SJSA1 (cell line): Measurements from ENCODE around the gene RUFY1. TPM values are rescaled to one million over a fixed set of nuclear protein-coding genes. Genes with fewer than 3 reads are reported as not detected.

ENCODE experiments used
- DNase-seq, 2 experiments: peaks; one replicate each; pipeline ENCODE4 v3.0.0-alpha.2; 2015 to 2020; ENCODE audit warnings: low spot score in 2 of 2, low read depth in 1 of 2
- H3K27ac ChIP-seq: fragments of 250-450 bp; sonication (Bioruptor Pico); 2 replicates; pipeline ENCODE4 v1.5.1; 2020; ENCODE audit warnings: mild to moderate bottlenecking, moderate library complexity
- H3K27me3 ChIP-seq: fragments of 250-450 bp; sonication (Bioruptor Pico); replicated peaks from 2 replicates; pipeline ENCODE4 v1.5.1; 2020; ENCODE audit warnings: mild to moderate bottlenecking, moderate library complexity
- H3K36me3 ChIP-seq: fragments of 250-450 bp; sonication (Bioruptor Pico); 2 replicates; pipeline ENCODE4 v1.5.1; 2020; ENCODE audit warnings: mild to moderate bottlenecking
- H3K4me1 ChIP-seq: fragments of 250-450 bp; sonication (Bioruptor Pico); replicated peaks from 2 replicates; pipeline ENCODE4 v1.6.1; 2021; ENCODE audit warnings: mild to moderate bottlenecking
- H3K4me3 ChIP-seq: fragments of 250-450 bp; sonication (Bioruptor Pico); 2 replicates; pipeline ENCODE4 v1.5.1; 2020; ENCODE audit warnings: mild to moderate bottlenecking
- H3K9me3 ChIP-seq: fragments of 250-450 bp; sonication (Bioruptor Pico); replicated peaks from 2 replicates; pipeline ENCODE4 v1.5.1; 2020; ENCODE audit warnings: mild to moderate bottlenecking
- total RNA-seq: library from RNA; depleted of rRNA; stranded (reverse); fragments of >200 nt; shearing (Covaris generic); gene quantifications from 2 replicates; pipeline ENCODE4 v1.2.3, GENCODE V29; 2014

The RUFY1 gene
- total RNA-seq, 1 experiment from 2014 or later = 41.9 TPM

GRCh38 chr5:179601871-179602625 lies 51.7 kb downstream of the RUFY1 start:
- Histone ChIP-seq H3K9me3 (no peaks in the 10 kb centered on the region), H3K4me1 (no peaks in the 10 kb centered on the region), H3K27me3 (no peaks in the 10 kb centered on the region), H3K36me3 (peaks cover 86% of the 10 kb centered on the region), H3K27ac (no peak overlapping the region), H3K4me3 (no peak overlapping the region)
- DNase-seq = no peak

GRCh38 chr5:179603308-179603707 lies 53.0 kb downstream of the RUFY1 start:
- Histone ChIP-seq H3K4me3 (no peak overlapping the region), H3K36me3 (peaks cover 88% of the 10 kb centered on the region), H3K27me3 (no peaks in the 10 kb centered on the region), H3K27ac (no peak overlapping the region), H3K9me3 (no peaks in the 10 kb centered on the region), H3K4me1 (no peaks in the 10 kb centered on the region)
- DNase-seq = no peak

GRCh38 chr5:179605026-179605833 lies 54.9 kb downstream of the RUFY1 start:
- peaks cover 88% of the 10 kb centered on the region for H3K36me3 ChIP-seq

GRCh38 chr5:179606071-179606909 lies 55.9 kb downstream of the RUFY1 start:
- Histone ChIP-seq H3K27ac (no peak overlapping the region), H3K9me3 (no peaks in the 10 kb centered on the region), H3K36me3 (peaks cover 91% of the 10 kb centered on the region), H3K4me1 (no peaks in the 10 kb centered on the region), H3K27me3 (no peaks in the 10 kb centered on the region), H3K4me3 (no peak overlapping the region)
- DNase-seq = no peak

More at GRCh38 chr5:179605026-179605833, 54.9 kb downstream of the RUFY1 start:
- Histone ChIP-seq H3K27me3 (no peaks in the 10 kb centered on the region), H3K27ac (no peak overlapping the region), H3K4me3 (no peak overlapping the region), H3K4me1 (no peaks in the 10 kb centered on the region), H3K9me3 (no peaks in the 10 kb centered on the region)
- no peak for DNase-seq

- H3K27ac ChIP-seq = no peak overlapping the region
- no peak for DNase-seq
- no peaks in the 10 kb centered on the region for H3K27me3 ChIP-seq
- H3K9me3 ChIP-seq = no peaks in the 10 kb centered on the region
- no peak overlapping the region for H3K4me3 ChIP-seq
- peaks cover 92% of the 10 kb centered on the region for H3K36me3 ChIP-seq
- no peaks in the 10 kb centered on the region for H3K4me1 ChIP-seq
Measured at GRCh38 chr5:179606910-179607159, 56.5 kb downstream of the RUFY1 start.

- H3K27me3 ChIP-seq = no peaks in the 10 kb centered on the region
- peaks cover 92% of the 10 kb centered on the region for H3K36me3 ChIP-seq
- H3K27ac ChIP-seq = no peak overlapping the region
- no peak overlapping the region for H3K4me3 ChIP-seq
- no peak for DNase-seq
- H3K4me1 ChIP-seq = no peaks in the 10 kb centered on the region
- no peaks in the 10 kb centered on the region for H3K9me3 ChIP-seq
Measured at GRCh38 chr5:179607160-179607931, 57.0 kb downstream of the RUFY1 start.

- Histone ChIP-seq H3K27me3 (no peaks in the 10 kb centered on the region), H3K9me3 (no peaks in the 10 kb centered on the region), H3K36me3 (peaks cover 94% of the 10 kb centered on the region), H3K4me1 (no peaks in the 10 kb centered on the region), H3K4me3 (no peak overlapping the region), H3K27ac (no peak overlapping the region)
- DNase-seq = no peak
Measured at GRCh38 chr5:179608131-179608581, 57.8 kb downstream of the RUFY1 start.

- H3K4me1 ChIP-seq = no peaks in the 10 kb centered on the region
- H3K4me3 ChIP-seq = no peak overlapping the region
- DNase-seq = no peak
- H3K9me3 ChIP-seq = no peaks in the 10 kb centered on the region
- no peaks in the 10 kb centered on the region for H3K27me3 ChIP-seq
- no peak overlapping the region for H3K27ac ChIP-seq
- peaks cover 96% of the 10 kb centered on the region for H3K36me3 ChIP-seq
Measured at GRCh38 chr5:179609834-179610108, 59.4 kb downstream of the RUFY1 start.

GRCh38 chr5:179610109-179610902 lies 60.0 kb downstream of the RUFY1 start:
- Histone ChIP-seq H3K36me3 (peaks cover 100% of the 10 kb centered on the region), H3K4me3 (no peak overlapping the region), H3K27ac (no peak overlapping the region), H3K27me3 (no peaks in the 10 kb centered on the region), H3K4me1 (no peaks in the 10 kb centered on the region), H3K9me3 (no peaks in the 10 kb centered on the region)
- DNase-seq = no peak

GRCh38 chr5:179610903-179611265 lies 60.5 kb downstream of the RUFY1 start:
- no peaks in the 10 kb centered on the region for H3K4me1 ChIP-seq
- no peak for DNase-seq
- H3K27me3 ChIP-seq = no peaks in the 10 kb centered on the region
- H3K9me3 ChIP-seq = no peaks in the 10 kb centered on the region
- peaks cover 100% of the 10 kb centered on the region for H3K36me3 ChIP-seq
- H3K27ac ChIP-seq = no peak overlapping the region
- no peak overlapping the region for H3K4me3 ChIP-seq

GRCh38 chr5:179612577-179613459 lies 62.5 kb downstream of the RUFY1 start:
- Histone ChIP-seq H3K36me3 (peaks cover 100% of the 10 kb centered on the region), H3K27me3 (no peaks in the 10 kb centered on the region), H3K4me3 (no peak overlapping the region), H3K9me3 (no peaks in the 10 kb centered on the region), H3K4me1 (peaks cover 3% of the 10 kb centered on the region; the same call in 1 of the 2 replicates), H3K27ac (no peak overlapping the region)
- no peak for DNase-seq

- Histone ChIP-seq H3K27me3 (no peaks in the 10 kb centered on the region), H3K9me3 (no peaks in the 10 kb centered on the region), H3K4me1 (peaks cover 6% of the 10 kb centered on the region; the same call in 1 of the 2 replicates), H3K36me3 (peaks cover 100% of the 10 kb centered on the region), H3K4me3 (no peak overlapping the region), H3K27ac (no peak overlapping the region)
- DNase-seq = no peak
Measured at GRCh38 chr5:179613460-179614071, 63.2 kb downstream of the RUFY1 start.
